ENCODE data around the gene MRPL11. TPM values are rescaled to one million over a fixed set of nuclear protein-coding genes. Genes with fewer than 3 reads are reported as not detected.

Gene MRPL11
- total RNA-seq, 4 donors from 2014 or later, result 42.9 to 63.8 (median 53.9) TPM

- no peaks in the 10 kb centered on the region for H3K27me3 ChIP-seq
- TF ChIP-seq CTCF (IDR thresholded peaks at IDR 0.05), result no peak
- TF ChIP-seq POLR2A (IDR thresholded peaks at IDR 0.05), result no peak
- no peak for TF ChIP-seq EP300 (IDR thresholded peaks at IDR 0.05)
- no peak overlapping the region for H3K4me3 ChIP-seq
- H3K27ac ChIP-seq, result no peak overlapping the region
- WGBS, 2 donors, result 38 to 41% methylated on average over 6 of the region's 6 CpGs
- no peak for DNase-seq (ENCODE audit: low spot score in 2 of 2)
- no peaks in the 10 kb centered on the region for H3K4me1 ChIP-seq
- H3K36me3 ChIP-seq, result no peaks in the 10 kb centered on the region
- no peaks in the 10 kb centered on the region for H3K9me3 ChIP-seq
Measured at GRCh38 chr11:66454247-66454646, 15.6 kb upstream of the MRPL11 start.

GRCh38 chr11:66451663-66452062 lies 13.0 kb upstream of the MRPL11 start:
- no peaks in the 10 kb centered on the region for H3K4me1 ChIP-seq
- no peaks in the 10 kb centered on the region for H3K27me3 ChIP-seq
- no peak overlapping the region for H3K27ac ChIP-seq
- WGBS, 2 donors, result 86 to 88% methylated on average over 4 of the region's 4 CpGs
- H3K36me3 ChIP-seq, result no peaks in the 10 kb centered on the region
- DNase-seq (ENCODE audit: low spot score in 2 of 2), result no peak
- TF ChIP-seq POLR2A (IDR thresholded peaks at IDR 0.05), result no peak
- TF ChIP-seq EP300 (IDR thresholded peaks at IDR 0.05), result no peak
- TF ChIP-seq CTCF (IDR thresholded peaks at IDR 0.05), result no peak
- H3K9me3 ChIP-seq, result no peaks in the 10 kb centered on the region
- H3K4me3 ChIP-seq, result no peak overlapping the region

- no peaks in the 10 kb centered on the region for H3K9me3 ChIP-seq
- no peak overlapping the region for H3K4me3 ChIP-seq
- no peak overlapping the region for H3K27ac ChIP-seq
- DNase-seq (ENCODE audit: low spot score in 2 of 2), result no peak
- TF ChIP-seq CTCF (IDR thresholded peaks at IDR 0.05), result no peak
- 54 to 55% methylated on average over 4 of the region's 4 CpGs for WGBS, 2 donors
- no peaks in the 10 kb centered on the region for H3K36me3 ChIP-seq
- H3K27me3 ChIP-seq, result no peaks in the 10 kb centered on the region
- H3K4me1 ChIP-seq, result no peaks in the 10 kb centered on the region
Measured at GRCh38 chr11:66450560-66450959, 11.9 kb upstream of the MRPL11 start.

GRCh38 chr11:66448523-66448922 lies 9.9 kb upstream of the MRPL11 start:
- no peaks in the 10 kb centered on the region for H3K36me3 ChIP-seq
- H3K27ac ChIP-seq, result no peak overlapping the region
- H3K27me3 ChIP-seq, result no peaks in the 10 kb centered on the region
- no peak for DNase-seq (ENCODE audit: low spot score in 2 of 2)
- 75 to 78% methylated on average over 4 of the region's 4 CpGs for WGBS, 2 donors
- TF ChIP-seq POLR2A (IDR thresholded peaks at IDR 0.05) (no peak), CTCF (IDR thresholded peaks at IDR 0.05) (no peak), EP300 (IDR thresholded peaks at IDR 0.05) (no peak)
- no peak overlapping the region for H3K4me3 ChIP-seq
- H3K4me1 ChIP-seq, result no peaks in the 10 kb centered on the region
- peaks cover 0 to 6% (median 0%) of the 10 kb centered on the region in 4 donors for H3K9me3 ChIP-seq

GRCh38 chr11:66447012-66447411 lies 8.4 kb upstream of the MRPL11 start:
- no peak overlapping the region for H3K4me3 ChIP-seq

More at GRCh38 chr11:66447012-66447411, 8.4 kb upstream of the MRPL11 start:
- TF ChIP-seq POLR2A (IDR thresholded peaks at IDR 0.05) (no peak), EP300 (IDR thresholded peaks at IDR 0.05) (no peak), CTCF (IDR thresholded peaks at IDR 0.05) (no peak)
- H3K27me3 ChIP-seq, result no peaks in the 10 kb centered on the region
- peaks cover 0 to 18% (median 0%) of the 10 kb centered on the region in 4 donors for H3K9me3 ChIP-seq
- H3K36me3 ChIP-seq, result no peaks in the 10 kb centered on the region
- H3K4me1 ChIP-seq, result no peaks in the 10 kb centered on the region
- H3K27ac ChIP-seq, result no peak overlapping the region
- no peak for DNase-seq (ENCODE audit: low spot score in 2 of 2)
